ENCODE measurements around the gene VPS45.
"Not testable (repeated sequence)": the region's sequence is repeated elsewhere in the genome, so short reads cannot be mapped to it uniquely, and the experiment has no call there.

VPS45 gene

DNA sequence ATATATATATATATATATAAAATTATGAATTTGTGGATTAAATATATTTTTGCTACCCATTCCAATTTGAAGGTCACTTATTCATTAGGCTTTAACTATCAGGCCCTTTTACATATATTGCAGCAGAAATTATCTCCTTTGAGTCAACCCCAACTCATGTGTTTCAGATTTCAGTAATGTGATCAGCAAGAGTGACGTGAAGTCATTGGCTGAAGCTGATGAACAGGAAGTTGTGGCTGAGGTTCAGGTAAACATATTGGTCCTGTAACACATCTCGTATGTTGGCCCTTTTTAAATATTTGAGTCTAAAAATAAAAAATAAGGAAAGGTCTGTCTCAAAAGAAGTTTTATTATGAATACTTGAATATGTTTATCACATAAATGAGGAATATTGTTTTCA lies 8.5 kb downstream of the VPS45 start:
- DNase-seq: no peak

DNA sequence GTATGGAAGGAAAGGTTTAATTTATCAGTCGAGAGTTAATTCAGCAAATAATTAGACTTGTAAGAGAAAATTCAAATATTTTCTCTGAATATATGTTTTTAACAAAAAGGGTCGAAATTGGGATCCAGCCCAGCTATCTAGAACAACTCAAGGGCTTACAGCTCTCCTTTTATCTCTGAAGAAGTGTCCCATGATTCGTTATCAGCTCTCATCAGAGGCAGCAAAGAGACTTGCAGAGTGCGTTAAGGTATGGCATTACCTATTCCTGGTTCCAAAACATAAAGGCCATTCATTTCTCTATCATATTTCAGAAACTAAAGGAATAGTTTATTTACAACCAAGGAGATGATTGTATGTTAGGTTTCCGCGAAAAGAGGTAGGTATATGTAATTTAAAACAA lies 9.4 kb downstream of the VPS45 start:
- no peak for DNase-seq

DNA sequence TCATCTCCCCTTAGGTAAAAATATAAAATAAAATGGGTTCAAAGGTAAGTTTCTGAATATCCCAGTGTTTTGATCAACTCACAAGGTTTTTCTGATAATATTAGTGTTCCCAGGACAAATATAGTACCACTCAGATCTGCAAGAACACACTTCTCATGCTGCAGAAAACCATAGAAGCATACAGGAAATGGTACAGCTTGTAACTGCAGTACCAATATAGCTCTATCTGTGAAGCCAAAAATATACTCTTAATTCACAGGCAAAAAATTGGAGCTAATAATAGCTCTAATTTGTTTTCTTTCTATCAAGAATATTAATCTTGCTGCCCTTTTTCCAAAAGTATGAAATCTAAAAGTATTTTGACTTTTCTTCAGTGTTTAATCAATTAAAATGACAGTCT lies 13.2 kb downstream of the VPS45 start:
- no peak for DNase-seq

DNA sequence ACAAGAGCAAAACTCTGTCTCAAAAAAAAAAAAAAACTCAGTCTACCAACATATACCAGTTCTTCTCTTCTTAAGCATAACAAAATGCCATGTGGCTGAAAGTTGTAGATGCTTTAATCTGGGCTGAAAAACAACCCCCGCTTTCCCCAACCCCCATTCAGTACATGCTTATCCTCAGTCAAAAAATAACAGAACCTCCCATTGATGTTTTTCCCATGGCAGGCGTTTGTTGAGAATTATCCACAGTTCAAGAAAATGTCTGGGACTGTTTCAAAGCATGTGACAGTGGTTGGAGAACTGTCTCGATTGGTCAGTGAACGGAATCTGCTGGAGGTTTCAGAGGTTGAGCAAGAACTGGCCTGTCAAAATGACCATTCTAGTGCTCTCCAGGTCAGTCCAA lies 14.9 kb downstream of the VPS45 start:
- no peak for DNase-seq

DNA sequence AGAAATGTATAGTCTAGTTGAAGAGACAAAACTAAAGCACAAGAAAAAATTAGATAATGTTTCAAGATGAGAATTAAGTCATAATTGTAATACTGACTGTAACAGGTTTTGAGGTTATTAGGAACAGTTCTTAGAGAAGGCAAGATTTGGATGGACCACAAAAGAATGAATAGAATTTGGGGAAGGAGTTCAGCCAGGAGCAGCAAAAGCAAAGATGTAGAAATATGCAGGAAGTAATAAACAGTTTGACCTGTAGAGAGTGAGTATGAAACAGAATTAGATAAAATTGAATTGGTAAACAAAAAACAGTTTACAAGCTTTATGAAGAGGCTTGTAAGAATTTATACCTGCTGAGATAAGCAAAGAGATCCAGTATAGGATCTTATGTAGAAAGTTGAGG lies 16.3 kb downstream of the VPS45 start:
- DNase-seq: no peak

DNA sequence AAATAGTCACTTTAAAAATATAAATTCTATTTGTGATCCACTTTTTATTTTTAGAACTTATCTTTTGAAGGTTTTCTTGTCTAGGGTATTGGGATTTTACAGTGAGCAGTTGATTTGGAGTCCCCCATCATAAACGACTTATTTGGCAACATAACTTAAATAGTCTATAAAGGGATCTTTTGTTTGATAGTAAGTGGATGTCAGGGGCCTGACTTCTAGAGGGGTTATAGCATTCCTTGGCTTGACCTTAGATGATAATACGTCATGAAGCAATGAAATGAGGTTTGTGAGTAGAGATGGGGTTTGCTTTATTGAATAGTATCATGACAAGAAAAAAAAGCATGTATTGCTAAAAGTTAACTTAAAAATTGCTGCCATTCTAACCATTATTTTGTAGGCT lies 17.8 kb downstream of the VPS45 start:
- DNase-seq: no peak

DNA sequence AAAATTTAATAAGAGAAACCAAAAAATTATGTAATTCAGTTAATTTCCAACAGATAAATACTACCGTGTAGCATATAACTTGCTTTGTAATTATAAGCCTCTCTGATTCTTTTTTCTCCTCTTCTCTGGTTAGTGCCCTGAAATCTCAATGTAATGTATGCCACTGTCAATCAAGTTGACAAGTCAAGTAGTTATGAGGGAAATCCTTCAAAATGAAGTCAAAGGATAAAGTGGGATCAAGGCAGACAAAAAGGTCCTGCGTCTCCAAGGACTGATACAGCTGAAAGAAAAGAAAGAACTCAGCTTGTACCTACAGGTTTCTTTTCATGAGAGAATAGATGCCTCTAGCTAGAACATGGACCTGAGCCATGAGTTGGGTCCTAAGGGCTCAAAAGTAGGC lies 19.8 kb downstream of the VPS45 start:
- no peak for DNase-seq

DNA sequence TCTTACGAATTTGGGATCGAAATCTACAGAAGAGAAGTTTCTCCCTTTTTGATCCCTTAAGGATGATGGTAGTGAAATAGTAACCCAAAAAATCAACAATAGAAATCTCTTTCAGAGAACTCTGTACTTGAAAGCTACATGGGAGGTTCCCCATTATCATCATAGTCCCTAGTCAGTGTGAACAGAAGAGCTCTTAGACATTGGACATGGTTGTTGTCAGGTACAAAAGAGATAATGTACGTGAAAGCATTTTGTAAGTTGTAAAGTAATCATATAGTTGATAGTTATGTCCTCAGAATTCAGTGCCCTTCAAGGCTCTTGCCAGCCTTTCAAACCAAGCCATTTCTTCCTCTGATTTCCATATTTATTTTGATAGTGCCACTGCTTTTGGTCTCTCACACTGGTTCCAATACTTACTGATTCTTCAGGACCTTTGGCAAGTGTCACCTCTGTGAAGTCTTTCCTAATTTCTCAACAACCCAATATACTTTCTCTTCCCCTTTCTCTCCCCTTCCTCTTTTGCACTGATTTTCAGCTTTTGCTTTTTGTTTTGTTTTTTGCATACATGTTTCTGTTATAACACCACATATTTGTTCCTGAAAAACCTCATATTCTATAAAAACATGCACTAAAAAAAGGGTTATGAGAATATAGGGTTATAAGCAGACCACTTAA lies 22.4 kb downstream of the VPS45 start:
- no peak for DNase-seq

DNA sequence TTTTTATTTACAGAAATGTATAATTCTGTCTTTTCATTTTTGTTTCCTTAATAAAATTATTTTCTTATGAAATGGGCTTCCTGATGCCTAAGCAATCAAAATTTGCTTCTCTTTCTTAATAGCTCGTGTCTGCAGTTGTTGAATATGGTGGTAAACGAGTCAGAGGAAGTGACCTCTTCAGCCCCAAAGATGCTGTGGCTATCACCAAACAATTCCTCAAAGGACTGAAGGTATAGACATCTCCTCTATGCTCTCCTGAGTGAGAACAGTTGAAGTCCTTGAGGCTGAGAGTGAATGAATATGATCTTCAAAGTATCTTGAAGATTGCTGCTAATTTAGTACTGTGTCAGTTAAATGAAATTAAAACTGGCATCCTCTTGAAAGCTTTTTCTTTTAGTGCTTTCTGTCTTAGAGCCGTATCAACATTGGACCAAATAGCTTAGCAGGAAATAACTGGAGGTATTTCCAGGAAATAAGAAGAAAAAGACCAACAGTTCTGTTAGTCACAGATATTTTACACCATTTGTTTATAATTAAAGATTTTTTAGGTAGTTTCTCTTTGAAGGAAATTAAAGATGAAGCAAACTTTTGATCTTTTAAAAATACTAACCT lies 24.7 kb downstream of the VPS45 start:
- DNase-seq: no peak

DNA sequence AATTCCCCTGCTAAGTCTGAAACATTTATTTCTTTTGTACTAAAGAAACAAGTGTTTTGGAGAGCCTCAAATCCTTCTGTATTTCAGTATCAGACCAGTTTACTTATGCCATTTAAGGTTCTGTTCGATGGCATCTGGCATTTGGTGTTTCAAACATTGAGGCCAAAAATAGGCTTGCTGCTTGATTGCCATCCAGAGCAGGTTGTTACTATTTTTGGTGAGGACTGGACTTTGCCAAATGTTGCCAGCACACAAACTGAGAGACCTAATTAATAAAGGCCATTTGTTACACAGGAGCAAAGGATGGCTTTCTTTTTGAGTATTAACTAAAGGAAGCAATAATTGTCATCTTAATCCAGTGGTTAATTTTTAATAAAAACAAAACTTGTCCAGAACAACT lies 26.2 kb downstream of the VPS45 start:
- no peak for DNase-seq

DNA sequence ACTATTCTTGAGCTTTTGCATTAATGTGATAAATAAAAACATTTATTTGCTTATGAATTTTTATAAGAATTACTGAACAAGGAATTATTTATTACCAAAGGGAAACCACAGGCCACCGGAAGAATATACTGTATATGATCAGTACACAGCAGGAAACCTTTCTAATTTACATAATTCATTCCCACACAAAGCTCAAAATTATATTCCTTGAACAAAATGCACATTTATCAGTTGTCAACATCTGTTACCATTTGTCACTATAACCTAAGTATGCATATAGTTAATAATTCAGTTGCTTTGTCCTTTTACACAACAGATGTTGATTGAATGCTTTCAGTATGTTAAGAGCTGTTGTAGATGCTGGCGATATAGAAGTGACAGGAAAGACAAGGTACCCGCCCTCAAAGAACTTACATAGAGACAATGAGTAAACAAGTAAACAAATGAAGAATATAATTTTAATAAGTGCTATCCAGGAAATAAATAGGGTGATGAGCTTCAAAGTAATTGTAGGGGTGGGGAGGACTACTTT lies 27.2 kb downstream of the VPS45 start:
- no peak for DNase-seq

DNA sequence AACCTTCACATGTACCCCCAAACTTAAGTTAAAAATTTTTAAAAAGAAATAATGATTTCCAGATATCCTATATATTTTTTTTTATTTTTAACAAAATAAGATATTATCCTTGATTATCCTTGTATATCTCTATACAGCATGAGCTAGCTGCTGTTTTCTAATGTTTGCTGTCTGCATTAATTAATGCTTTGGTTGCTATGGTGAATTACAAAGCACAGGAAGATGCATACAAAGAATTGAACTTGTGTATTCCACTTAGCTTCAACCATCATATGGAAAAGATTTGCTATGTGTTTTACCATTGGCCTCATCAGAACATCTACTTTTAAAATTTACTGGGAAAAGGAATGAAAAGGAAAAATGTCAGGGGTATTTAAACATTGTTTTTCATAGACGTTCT lies 35.4 kb downstream of the VPS45 start:
- no peak for DNase-seq

DNA sequence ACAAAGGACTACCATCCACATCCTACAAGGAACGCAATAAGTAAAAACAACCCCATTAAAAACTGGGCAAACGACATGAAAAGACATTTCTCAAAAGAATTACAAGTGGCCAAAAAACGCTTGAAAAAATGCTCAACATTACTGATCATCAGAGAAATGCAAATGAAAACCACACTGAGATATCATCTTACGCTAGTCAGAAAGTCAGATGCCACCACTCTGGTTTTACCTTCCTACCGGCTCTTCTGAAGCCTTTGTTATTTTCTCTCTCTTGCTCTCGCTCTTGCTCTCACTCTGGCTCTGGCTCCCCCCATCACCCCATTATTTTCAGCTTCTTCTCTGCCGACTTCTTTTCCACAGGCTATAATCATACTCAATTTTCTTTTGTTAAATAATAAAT lies 38.8 kb downstream of the VPS45 start:
- DNase-seq: no peak

DNA sequence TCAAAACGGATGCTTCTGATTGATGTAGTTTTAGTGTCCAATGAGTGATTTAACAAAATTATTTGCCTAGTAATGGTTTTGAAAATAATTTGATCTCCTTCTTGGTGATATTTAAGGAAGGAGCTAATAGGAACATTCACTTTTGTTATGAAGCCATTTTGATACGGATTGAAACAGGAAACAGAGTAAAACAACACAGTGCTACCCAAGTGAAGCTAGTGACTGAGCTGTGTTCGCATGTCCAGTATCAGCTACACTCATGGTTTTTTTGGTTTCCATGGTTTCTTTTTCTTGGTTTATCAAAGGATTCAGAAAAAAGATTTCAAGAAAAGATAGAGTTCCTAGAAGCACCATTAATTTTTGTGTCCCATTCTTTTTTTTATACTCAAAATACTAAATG lies 42.0 kb downstream of the VPS45 start:
- no peak for DNase-seq

DNA sequence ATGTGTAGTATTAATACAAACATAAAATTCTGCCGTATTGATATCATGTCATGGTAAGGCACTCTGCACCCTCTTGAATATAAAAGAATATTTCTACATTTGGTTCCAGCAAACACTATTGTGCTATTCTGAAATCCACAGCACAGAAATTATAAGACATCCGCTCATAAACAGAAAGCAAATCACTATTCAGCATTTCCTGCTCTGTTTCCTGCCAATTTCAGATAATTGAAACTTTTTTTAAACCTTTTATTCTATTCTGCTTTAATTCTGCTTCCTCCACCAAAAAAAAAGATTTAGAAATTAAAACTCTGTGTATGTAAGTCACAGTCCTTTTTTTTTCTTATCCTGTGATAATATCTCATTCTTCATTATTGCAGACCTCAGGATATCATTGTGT lies 42.5 kb downstream of the VPS45 start:
- no peak for DNase-seq

DNA sequence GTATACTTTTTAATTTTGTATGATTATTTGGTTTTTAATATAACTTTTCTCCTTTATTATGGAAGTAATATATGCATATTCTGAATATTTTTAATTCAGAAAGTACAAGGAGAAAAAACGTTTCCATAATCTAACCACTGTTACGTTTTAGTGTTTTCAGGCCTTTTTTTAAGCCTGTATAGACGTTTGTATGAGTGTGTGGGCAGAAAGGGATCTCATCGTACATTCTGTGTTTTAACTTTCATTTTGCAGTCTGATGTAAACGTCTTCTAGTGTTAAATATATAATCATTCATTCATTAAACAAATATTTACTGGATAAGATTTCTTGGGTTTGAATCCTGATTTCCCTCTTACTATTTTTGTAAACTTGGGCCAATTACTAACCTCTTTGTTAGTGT lies 44.1 kb downstream of the VPS45 start:
- DNase-seq: no peak

DNA sequence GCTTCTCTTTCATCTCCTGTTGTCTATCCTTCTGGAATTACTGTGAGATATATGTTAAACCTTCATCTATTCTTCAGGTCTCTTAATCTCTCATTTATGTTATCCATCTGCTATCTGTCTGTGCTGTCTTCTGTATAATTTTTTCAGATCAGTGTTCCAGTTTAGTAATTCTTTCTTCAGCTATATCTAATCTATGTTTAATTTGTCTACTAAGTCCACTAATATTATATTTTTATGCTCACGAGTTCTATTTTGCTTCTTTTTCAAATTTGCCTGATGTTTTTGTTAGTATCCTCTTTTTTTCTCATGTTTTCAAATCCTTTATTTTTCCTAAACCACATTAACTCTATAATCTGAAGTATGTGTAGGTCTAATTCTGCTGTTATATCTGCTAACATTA lies 47.5 kb downstream of the VPS45 start:
- DNase-seq: no peak

DNA sequence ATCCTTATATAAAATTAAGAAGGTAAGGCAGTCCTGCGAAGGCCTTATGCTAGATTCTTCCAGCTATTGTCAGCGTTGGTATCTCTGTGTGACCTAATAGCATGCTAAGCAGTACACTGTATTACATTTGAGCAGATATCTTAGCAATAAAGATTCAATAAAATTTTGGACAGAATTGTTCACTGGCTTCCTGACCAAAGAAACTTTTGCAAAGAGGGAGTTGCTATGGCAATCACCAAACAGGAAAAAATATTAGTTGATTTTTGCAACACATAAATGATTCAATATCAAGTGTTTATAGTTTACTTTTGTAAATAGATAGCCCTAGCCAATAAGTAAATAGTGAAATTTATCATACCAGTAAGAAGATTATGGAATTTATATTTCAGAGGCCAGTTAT lies 51.1 kb downstream of the VPS45 start:
- DNase-seq: no peak

DNA sequence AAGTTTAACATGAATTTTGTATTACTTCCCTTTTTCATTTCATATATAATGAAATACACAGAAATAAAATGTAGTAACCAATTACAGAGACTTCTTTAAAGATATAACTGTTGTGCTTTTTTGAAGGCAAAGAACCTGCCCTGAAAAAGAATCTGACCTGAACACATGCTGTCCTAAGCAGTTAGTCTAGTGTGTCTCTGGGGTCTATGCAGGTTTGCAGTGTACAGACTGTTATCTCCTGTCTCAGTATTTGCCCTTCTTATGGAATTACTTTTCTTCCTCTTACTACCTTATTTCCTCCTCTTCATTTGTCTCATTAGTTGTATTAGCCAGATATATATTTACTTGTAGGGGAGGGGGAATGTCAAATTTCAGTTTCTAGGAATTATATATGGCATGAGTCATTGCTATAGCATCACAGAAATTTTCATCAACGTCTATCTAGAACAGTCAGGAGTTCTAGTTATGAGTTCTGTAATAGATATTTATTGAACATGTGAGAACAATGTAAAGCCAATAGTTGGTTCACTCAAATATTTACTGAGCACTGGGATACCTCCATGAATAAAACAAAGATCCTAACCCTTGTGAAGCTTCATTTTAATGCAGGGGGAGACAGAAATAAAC lies 53.8 kb downstream of the VPS45 start:
- no peak for DNase-seq

DNA sequence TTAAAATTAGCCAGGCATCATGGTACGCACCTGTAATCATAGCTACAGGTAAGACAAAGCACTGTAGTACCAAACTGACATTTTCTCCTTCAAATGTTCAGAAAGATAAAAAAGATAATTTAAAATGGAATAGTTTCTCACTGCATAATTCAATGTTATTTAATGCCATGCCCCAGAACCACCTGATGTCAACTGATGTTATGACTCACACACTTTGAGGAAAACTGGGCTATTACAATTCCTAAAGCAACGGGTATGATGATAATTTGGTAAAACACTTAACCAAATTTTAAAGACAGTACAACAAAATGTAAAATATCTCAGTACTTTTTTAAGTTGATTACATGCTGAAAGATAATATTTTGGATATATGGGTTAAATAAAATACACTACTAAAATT lies 59.2 kb downstream of the VPS45 start:
- no peak for DNase-seq

DNA sequence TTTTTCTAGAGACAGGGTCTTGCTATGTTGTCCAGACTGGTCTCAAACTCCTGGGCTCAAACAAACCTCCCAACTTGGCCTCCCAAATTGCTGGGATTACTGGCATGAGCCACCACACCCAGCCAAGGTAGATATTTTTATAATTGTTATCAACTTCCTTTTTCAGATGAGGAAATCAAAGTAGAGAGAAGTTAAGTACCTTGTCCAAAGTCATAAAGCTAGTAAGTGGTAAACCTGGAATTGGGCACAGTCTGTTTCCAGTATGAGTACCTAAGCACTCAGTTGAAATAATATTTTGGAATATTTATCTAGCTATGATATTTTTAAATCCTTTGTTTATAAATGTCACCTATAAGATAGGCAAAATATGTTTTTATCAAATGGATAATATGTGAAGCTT lies 59.9 kb downstream of the VPS45 start:
- no peak for DNase-seq

DNA sequence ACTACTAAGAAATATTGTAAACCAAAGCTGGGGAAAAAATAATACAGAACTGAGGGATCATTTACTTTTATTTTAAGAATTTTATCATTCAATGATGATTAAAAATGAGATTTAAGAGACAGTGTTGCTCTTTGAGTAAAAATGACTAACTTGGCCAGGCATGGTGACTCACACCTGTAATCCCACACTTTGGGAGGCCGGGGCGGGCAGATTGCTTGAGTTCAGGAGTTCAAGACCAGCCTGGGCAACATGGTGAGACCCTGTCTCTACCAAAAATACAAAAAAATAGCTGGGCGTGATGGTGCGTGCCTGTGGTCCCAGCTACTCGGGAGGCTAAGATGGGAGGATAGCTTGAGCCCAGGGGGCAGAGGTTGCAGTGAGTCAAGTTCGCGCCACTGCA lies 60.3 kb downstream of the VPS45 start:
- no peak for DNase-seq

DNA sequence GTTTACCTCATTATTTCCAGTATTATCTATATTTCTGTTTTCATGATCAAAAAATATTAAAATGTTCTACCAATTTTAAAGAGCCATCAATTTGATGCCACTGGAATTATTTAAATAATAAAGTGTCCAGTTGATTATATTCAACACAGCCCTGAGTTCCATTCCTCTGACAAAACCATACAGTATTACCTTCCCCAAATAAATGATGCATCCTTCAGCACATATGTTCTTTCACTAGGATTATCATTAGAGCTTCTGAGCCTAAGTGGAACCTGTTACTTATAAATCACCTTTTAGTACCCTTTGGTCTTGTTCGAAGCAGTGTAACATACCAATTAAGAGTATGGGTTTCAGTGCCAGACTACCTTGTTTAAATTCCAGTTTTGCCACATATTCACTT lies 64.8 kb downstream of the VPS45 start:
- DNase-seq: no peak

DNA sequence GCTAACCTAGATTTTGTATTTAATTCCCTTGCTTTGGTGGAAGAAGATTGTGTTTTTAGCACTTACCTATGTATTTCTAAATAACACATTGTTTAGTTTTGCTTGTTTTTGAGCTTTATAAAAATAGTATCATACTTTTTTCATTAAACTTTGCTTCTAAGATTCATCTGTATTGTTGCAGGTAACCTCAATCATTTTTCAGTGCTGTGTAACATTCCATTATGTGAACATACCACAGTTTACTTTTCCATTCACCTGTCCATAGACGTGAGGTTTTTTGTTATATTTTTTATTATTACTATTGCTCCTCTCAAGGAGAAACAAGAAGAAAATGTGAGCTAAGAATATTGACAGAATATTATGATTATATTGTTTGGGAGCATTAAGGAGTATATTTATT lies 67.0 kb downstream of the VPS45 start:
- no peak for DNase-seq

DNA sequence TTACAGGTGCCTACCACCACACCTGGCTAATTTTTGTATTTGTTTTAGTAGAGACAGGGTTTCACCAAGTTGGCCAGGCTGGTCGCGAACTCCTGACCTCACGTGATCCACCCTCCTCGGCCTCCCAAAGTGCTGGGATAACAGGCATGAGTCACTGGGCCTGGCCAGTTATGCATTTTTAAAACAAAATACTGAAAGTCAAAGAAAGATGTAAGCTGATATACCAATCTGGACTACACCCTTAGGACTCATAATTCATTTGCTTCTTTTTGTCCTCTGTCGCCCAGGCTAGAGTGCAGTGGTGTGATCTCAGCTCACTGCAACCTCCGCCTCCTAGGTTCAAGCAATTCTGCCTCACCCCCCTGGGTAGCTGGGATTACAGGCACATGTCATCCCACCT lies 67.8 kb downstream of the VPS45 start:
- DNase-seq: not testable (repeated sequence)

Data from NCI-H1436 treated with DMSO at 0.1 percent for 48 hours (cell line).